GM03348 (cell line): ENCODE data around the gene CIDEC.
"Not testable (repeated sequence)": the region's sequence is repeated elsewhere in the genome, so short reads cannot be mapped to it uniquely, and the experiment has no call there.

ENCODE experiments used
- DNase-seq: peaks from one replicate; pipeline ENCODE4 v3.0.0; 2012; ENCODE audit warnings: low spot score

Gene CIDEC

GRCh38 chr3:9901967-9902366 is 21.9 kb upstream of the CIDEC start:
- DNase-seq: no peak

DNA sequence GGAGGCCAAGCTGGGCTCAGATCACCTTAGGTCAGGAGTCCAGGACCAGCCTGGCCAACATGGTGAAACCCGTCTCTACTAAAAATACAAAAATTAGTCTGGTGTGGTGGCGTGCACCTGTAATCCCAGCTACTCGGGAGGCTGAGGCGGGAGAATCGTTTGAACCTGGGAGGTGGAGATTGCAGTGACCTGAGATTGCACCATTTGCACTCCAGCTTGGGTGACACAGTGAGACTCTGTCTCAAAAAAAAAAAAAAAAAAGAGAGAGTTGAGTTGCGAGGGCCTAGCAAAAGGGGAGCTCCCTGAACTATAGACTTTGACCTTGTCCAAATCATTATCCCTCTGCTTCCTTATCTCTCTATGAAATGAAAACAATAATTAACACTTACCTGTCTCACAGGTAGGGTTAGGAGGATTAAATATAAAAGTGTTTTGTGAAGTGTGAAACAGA is 20.9 kb upstream of the CIDEC start:
- DNase-seq: not testable (repeated sequence)

DNA sequence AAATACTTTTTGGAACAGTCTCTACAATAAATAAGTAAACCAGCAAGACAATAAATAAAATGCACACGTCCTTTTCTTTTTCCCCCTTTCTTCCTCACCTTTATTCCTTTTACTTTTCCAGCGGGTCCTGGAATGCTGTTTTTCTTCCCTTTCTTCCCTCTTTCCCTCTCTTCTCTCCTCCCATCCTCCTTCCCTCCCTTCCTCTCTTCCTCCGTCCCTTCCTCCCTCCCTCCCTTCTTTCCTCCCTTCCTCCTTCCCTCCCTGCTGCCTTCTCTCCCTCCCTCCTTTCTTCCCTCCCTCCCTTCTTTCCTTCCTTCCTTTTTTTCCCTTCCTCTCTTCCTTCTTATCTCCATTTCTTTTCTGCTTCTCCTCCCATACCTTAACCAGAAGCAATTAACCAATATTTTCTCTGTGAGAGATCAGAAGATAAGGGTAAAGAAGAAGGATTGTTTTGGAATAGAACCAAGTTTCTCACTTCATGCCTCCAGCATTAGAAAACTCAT is 19.3 kb upstream of the CIDEC start:
- no peak for DNase-seq

DNA sequence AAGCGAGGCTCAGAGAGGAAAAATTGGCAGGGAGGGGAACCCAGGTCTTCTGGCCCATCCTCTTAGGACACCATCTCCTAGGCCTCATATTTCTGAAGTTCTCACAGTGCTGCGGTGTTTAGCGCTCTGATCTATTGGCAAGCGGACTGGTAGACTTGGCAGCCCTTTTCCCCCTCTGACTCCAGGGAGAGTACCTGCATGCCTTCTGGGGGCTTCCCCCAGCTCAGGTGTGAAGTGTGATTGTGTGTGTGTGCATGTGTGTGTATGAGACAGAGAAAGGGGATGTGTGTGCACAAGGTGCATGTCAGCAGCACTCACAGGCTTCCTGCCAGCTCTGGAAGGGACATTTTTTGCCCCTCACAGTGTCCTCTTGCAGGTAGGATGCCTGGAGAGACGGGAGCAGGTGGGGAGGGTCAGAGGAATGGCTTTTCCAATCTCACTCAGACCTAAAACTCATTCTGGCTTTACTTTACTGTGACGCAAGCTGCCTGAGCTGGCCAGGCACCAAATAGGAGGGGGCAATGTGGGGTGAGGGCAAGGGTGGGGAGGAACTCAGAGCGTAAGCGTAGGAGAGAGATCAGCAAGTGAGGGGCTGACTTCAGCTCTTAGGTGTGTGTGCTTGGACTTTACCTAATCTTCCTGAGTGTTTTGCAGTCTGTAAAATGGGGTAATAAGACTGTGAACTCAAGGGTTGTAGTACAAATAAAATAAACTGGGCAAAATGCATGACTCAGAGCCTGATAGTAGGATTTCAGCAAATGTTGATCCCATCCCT is 18.6 kb upstream of the CIDEC start:
- no peak for DNase-seq

GRCh38 chr3:9897408-9898372 is 17.6 kb upstream of the CIDEC start:
- DNase-seq: no peak

GRCh38 chr3:9896755-9897407 is 16.8 kb upstream of the CIDEC start:
- DNase-seq: not testable (repeated sequence)

- not testable (repeated sequence) for DNase-seq
These were observed 15.7 kb upstream of the CIDEC start for GRCh38 chr3:9895715-9896114.

GRCh38 chr3:9893739-9894138 is 13.7 kb upstream of the CIDEC start:
- DNase-seq: no peak

- DNase-seq: no peak
These were observed 11.1 kb upstream of the CIDEC start for GRCh38 chr3:9891072-9891622.

DNA sequence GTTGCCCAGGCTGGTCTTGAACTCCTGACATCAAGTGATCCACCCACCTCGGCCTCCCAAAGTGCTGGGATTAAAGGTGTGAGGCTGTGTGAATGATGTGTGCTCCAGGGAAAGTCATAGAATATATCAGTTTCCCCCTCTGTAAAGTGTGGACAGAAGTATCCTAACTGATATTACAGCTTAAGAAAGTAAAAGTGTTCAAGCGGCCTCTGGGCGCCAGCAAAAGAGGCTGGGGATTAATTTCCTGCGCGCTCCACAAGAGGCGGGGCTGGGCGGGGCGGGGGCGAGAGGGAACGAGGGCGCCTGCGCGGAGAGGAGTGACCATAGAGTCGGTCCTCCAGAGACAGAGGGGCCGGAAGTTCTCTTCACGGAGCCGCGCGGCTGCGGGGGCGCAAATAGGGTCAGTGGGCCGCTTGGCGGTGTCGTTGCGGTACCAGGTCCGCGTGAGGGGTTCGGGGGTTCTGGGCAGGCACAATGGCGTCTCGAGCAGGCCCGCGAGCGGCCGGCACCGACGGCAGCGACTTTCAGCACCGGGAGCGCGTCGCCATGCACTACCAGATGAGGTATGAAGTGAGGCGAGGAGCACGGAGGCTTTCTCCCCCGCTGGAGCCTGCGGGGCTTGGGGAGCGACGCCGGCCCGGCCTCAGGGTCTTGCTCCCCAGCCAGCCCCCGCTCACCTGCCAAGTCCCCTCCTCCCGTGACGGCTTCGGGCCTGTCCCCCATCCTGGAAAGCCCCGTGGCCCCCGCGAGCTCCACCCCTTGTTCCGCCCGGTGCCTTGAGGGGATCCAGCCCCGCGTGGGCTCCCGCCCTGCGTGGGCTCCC is 10.4 kb upstream of the CIDEC start, which contains the start of gene JAGN1:
Gene JAGN1, plus strand, starts transcription at position 362 of the 823 bp plus-strand sequence. Its CDS starts 113 bp downstream, at position 475.
- DNase-seq: peak; percentile 97

- DNase-seq: no peak
These were observed 9.4 kb upstream of the CIDEC start for GRCh38 chr3:9889405-9889804.

DNA sequence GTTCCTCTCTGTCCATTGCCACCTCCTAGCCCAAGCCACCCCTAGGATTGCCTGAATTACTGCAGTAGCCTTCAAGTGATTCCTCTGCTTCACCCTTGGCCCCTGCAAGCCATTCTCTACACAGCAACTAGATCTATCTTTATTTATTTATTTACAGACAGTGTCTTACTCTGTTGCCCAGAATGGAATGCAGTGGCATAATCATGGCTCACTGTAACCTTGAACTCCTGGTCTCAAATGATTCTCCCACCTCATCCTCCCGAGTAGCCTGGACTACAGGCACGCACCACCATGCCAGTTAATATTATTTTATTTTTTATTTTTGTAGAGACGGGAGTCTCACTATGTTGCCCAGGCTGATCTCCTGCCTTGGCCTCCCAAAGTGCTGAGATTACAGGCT is 8.5 kb upstream of the CIDEC start:
- DNase-seq: no peak

GRCh38 chr3:9887480-9887879 is 7.4 kb upstream of the CIDEC start:
- DNase-seq: no peak

DNA sequence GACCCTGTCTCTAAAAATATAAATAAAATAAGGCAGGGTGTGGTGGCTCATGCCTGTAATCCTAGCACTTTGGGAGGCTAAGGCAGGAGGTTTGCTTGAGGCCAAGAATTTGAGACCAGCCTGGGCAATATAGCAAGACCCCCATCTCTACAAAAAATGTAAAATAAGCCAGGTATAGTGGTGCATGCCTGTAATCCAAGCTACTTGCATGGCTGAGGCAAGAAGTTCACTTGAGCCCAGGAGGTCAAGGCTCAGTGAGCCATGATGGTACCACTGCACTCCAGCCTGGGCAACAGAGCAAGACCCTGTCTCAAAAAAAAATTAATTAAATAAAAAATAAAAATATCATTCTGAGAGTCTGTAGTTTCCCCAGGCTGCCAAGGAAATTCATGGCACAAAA is 6.3 kb upstream of the CIDEC start:
- DNase-seq: no peak

- DNase-seq: peak; percentile 80
These were observed 4.6 kb upstream of the CIDEC start for GRCh38 chr3:9884555-9885165.

DNA sequence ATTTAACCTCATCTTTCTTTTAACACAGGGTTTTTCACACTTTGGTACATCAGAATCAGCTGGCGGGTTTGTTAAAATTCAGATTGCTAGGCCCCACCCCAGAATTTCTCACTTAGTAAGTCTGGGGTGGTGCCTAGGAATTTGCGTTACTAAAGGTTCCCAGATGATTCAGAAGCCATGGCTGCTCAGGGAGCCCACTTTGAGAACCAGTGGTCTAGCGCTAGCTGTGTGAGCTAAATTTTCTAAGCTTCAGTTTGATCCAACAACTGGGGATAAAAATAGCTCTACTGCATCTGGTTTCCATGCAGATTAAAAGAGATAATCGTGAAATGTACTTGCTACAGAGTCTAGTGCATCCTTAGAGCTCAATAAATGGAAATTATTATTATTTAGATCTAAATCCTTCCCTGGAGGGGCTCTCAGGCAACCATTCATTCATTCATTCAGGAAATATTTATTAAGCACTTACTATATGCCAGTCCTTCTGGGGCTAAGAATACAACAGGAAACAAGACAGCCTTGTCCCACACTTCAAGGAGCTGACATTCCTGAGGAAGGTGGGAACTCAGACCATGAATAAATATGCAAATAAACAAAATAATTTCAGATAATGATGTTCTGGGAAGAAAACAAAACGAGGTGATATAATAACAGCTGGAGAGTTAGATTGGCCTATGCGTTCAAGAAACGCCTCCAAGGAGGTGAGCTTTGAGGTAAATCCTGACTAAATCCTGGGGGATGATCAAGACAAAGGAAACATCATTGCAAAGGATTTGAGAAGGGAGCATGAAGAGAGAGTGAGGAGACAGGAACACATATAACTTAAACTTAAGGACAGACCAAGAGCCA is 3.9 kb upstream of the CIDEC start:
- no peak for DNase-seq

- no peak for DNase-seq
These were observed 1.4 kb upstream of the CIDEC start for GRCh38 chr3:9881441-9881840.

DNA sequence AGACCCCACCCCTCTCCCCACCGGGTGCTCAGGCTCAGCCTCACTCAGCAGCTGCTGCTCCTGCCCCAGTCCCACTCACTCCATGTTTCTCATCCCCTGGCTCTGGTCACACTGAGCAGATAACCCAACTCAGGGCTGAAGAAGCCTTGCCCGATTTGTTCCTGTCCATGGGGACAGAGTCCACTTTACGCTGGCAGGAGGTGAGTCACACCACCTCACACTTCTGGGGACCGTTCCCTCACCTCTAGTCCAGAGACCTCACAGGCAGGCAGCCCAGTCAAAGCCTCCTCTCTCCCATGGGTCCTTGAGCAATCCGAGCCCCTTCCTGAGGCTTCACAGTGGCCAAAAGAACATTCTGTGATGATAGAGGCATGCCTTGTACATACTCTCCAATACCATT is 1.4 kb downstream of the CIDEC start:
- no peak for DNase-seq

GRCh38 chr3:9876991-9877390 is 3.1 kb downstream of the CIDEC start:
- no peak for DNase-seq

DNA sequence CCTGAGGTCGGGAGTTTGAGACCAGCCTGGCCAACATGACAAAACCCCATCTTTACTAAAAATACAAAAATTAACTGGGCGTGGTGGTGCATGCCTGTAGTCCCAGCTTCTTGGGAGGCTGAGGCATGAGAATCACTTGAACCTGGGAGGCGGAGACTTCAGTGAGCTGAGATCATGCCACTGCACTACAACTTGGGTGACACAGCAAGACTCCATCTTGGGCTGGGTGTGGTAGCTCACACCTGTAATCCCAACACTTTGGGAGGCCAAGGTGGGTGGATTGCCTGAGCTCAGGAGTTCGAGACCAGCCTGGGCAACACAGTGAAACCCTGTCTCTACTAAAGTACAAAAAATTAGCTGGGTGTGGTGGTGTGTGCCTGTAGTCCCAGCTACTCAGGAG is 3.8 kb downstream of the CIDEC start:
- DNase-seq: not testable (repeated sequence)
